Tibial artery (tissue), 4 donors: Measurements from ENCODE around the gene SERPINE2.

ENCODE experiments used
- DNase-seq, 2 donors: peaks; one replicate each; pipeline ENCODE4 v3.0.0-alpha.2; 2019
- H3K27ac ChIP-seq, 2 donors: fragments of 200-600 bp; sonication (generic) in 1 of 2; 1 replicate in 1 of 2; 2 replicates in 1 of 2; pipeline ENCODE4 v1.5.1; 2018 to 2019; ENCODE audit warnings: mild to moderate bottlenecking in 1 of 2
- H3K27me3 ChIP-seq, 2 donors: fragments of 200-600 bp; sonication (generic) in 1 of 2; one replicate each; pipeline versions ENCODE4 v1.5.1 to v1.6.0; 2016 to 2019
- H3K36me3 ChIP-seq, 3 donors: fragments of 200-600 bp; sonication (generic) in 2 of 3; one replicate each; pipeline ENCODE4 v1.5.1; 2016 to 2019; ENCODE audit warnings: mild to moderate bottlenecking in 2 of 3
- H3K4me1 ChIP-seq, 4 donors: fragments of 200-600 bp; sonication (generic) in 2 of 4; 1 replicate in 3 of 4; 2 replicates in 1 of 4; pipeline ENCODE4 v1.5.1; 2016 to 2019
- H3K4me3 ChIP-seq, 2 donors: fragments of 200-600 bp; sonication (generic) in 1 of 2; 1 replicate in 1 of 2; 2 replicates in 1 of 2; pipeline ENCODE4 v1.5.1; 2018 to 2019; ENCODE audit warnings: mild to moderate bottlenecking in 2 of 2
- H3K9me3 ChIP-seq, 3 donors: fragments of 200-600 bp; sonication (generic) in 1 of 3; one replicate each; pipeline ENCODE4 v1.5.1; 2016 to 2019
- intact Hi-C: fragments of 100-400 bp; cut with DNase I; formaldehyde crosslinking; loops from one replicate; pipeline ENCODE4 v1.15.0; 2023; ENCODE audit warnings: low total_unique reads
- TF ChIP-seq, protein P1 (sequence below), 2 experiments: fragments of 200-600 bp in 1 of 2; fragments of 450-650 bp in 1 of 2; IDR thresholded peaks; one replicate each; pipeline ENCODE4 v1.5.1; 2017 to 2019; ENCODE audit warnings: antibody characterized with exemption in 2 of 2, mild to moderate bottlenecking in 1 of 2, moderate library complexity in 1 of 2

SERPINE2 gene

GRCh38 chr2:224083638-224084037, 44.6 kb upstream of the SERPINE2 start:
- H3K36me3 ChIP-seq, result no peaks in the 10 kb centered on the region
- no peaks in the 10 kb centered on the region for H3K4me1 ChIP-seq
- no peak overlapping the region for H3K4me3 ChIP-seq
- no peak overlapping the region for H3K27ac ChIP-seq
- DNase-seq, result no peak
- no peaks in the 10 kb centered on the region for H3K9me3 ChIP-seq
- intact Hi-C loops, result no loop called here
- no peaks in the 10 kb centered on the region for H3K27me3 ChIP-seq
- TF ChIP-seq, protein P1, sequence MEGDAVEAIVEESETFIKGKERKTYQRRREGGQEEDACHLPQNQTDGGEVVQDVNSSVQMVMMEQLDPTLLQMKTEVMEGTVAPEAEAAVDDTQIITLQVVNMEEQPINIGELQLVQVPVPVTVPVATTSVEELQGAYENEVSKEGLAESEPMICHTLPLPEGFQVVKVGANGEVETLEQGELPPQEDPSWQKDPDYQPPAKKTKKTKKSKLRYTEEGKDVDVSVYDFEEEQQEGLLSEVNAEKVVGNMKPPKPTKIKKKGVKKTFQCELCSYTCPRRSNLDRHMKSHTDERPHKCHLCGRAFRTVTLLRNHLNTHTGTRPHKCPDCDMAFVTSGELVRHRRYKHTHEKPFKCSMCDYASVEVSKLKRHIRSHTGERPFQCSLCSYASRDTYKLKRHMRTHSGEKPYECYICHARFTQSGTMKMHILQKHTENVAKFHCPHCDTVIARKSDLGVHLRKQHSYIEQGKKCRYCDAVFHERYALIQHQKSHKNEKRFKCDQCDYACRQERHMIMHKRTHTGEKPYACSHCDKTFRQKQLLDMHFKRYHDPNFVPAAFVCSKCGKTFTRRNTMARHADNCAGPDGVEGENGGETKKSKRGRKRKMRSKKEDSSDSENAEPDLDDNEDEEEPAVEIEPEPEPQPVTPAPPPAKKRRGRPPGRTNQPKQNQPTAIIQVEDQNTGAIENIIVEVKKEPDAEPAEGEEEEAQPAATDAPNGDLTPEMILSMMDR (IDR thresholded peaks at IDR 0.05), result no peak

GRCh38 chr2:224078656-224079055, 39.6 kb upstream of the SERPINE2 start:
- TF ChIP-seq, protein P1 (IDR thresholded peaks at IDR 0.05), result no peak
- intact Hi-C loops, result no loop called here
- H3K9me3 ChIP-seq, result no peaks in the 10 kb centered on the region
- DNase-seq, result no peak
- no peak overlapping the region for H3K27ac ChIP-seq
- H3K27me3 ChIP-seq, result no peaks in the 10 kb centered on the region
- no peak overlapping the region for H3K4me3 ChIP-seq
- no peaks in the 10 kb centered on the region for H3K36me3 ChIP-seq
- no peaks in the 10 kb centered on the region for H3K4me1 ChIP-seq

GRCh38 chr2:224077773-224078507, 38.9 kb upstream of the SERPINE2 start:
- Histone ChIP-seq H3K4me3 (no peak overlapping the region), H3K9me3 (no peaks in the 10 kb centered on the region), H3K27ac (no peak overlapping the region), H3K36me3 (no peaks in the 10 kb centered on the region), H3K4me1 (no peaks in the 10 kb centered on the region), H3K27me3 (no peaks in the 10 kb centered on the region)
- TF ChIP-seq, protein P1 (IDR thresholded peaks at IDR 0.05), result no peak
- intact Hi-C loops, result no loop called here
- DNase-seq, result no peak

DNA sequence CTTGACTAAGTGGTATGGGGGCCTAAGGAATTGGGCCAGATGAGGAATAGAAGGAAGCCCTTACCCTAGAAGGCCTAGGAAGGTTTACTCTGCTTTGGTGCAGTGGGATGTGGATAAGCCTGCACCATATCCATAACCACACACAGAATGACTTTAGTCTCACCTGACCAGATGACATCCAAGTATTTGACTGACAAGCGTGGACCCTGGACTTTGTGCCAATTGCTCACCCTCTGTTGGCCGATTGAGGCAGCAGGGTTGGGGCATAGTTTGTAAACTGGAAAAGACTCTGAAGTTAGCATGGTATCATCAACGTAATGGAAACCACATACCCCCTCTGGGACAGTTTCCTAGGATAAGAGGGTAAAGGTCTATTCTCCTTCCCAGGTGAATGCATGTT, 36.5 kb upstream of the SERPINE2 start:
- Histone ChIP-seq H3K9me3 (no peaks in the 10 kb centered on the region), H3K36me3 (no peaks in the 10 kb centered on the region), H3K4me3 (no peak overlapping the region), H3K27ac (no peak overlapping the region), H3K4me1 (no peaks in the 10 kb centered on the region), H3K27me3 (no peaks in the 10 kb centered on the region)
- TF ChIP-seq, protein P1 (IDR thresholded peaks at IDR 0.05), result no peak
- DNase-seq, result no peak
- intact Hi-C loops, result no loop called here

DNA sequence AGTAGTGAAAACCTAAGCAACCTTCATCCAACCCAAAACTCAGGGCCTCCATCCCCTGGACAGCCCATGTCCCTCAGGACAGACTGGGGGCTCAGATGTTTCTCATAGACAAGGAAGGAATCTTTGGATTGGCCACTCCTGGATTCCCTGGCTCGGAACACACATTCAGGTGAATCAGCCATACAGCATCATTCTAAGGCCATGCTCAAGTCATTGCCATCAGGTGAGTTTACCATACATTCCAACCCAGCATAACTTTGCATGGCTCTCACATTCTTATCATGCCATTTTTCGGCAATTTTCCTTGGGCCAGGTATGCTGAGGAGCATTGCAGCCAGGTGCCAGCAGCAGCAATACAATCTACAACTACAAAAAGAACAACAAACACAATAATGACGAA, 34.6 kb upstream of the SERPINE2 start:
- no peaks in the 10 kb centered on the region for H3K4me1 ChIP-seq
- TF ChIP-seq, protein P1 (IDR thresholded peaks at IDR 0.05), result no peak
- no peaks in the 10 kb centered on the region for H3K27me3 ChIP-seq
- H3K4me3 ChIP-seq, result no peak overlapping the region
- H3K36me3 ChIP-seq, result no peaks in the 10 kb centered on the region
- H3K9me3 ChIP-seq, result no peaks in the 10 kb centered on the region
- no peak overlapping the region for H3K27ac ChIP-seq
- no peak for DNase-seq
- intact Hi-C loops, result no loop called here
